Tibial artery (tissue), 4 donors: ENCODE data around the gene GALNT17.

ENCODE experiments used
- DNase-seq, 2 donors: peaks; one replicate each; pipeline ENCODE4 v3.0.0-alpha.2; 2019
- H3K27ac ChIP-seq, 2 donors: fragments of 200-600 bp; sonication (generic) in 1 of 2; 1 replicate in 1 of 2; 2 replicates in 1 of 2; pipeline ENCODE4 v1.5.1; 2018 to 2019; ENCODE audit warnings: mild to moderate bottlenecking in 1 of 2
- H3K27me3 ChIP-seq, 2 donors: fragments of 200-600 bp; sonication (generic) in 1 of 2; one replicate each; pipeline versions ENCODE4 v1.5.1 to v1.6.0; 2016 to 2019
- H3K36me3 ChIP-seq, 3 donors: fragments of 200-600 bp; sonication (generic) in 2 of 3; one replicate each; pipeline ENCODE4 v1.5.1; 2016 to 2019; ENCODE audit warnings: mild to moderate bottlenecking in 2 of 3
- H3K4me1 ChIP-seq, 4 donors: fragments of 200-600 bp; sonication (generic) in 2 of 4; 1 replicate in 3 of 4; 2 replicates in 1 of 4; pipeline ENCODE4 v1.5.1; 2016 to 2019
- H3K4me3 ChIP-seq, 2 donors: fragments of 200-600 bp; sonication (generic) in 1 of 2; 1 replicate in 1 of 2; 2 replicates in 1 of 2; pipeline ENCODE4 v1.5.1; 2018 to 2019; ENCODE audit warnings: mild to moderate bottlenecking in 2 of 2
- H3K9me3 ChIP-seq, 3 donors: fragments of 200-600 bp; sonication (generic) in 1 of 3; one replicate each; pipeline ENCODE4 v1.5.1; 2016 to 2019
- intact Hi-C: fragments of 100-400 bp; cut with DNase I; formaldehyde crosslinking; loops from one replicate; pipeline ENCODE4 v1.15.0; 2023; ENCODE audit warnings: low total_unique reads
- TF ChIP-seq, protein P1 (sequence below), 2 experiments: fragments of 200-600 bp in 1 of 2; fragments of 450-650 bp in 1 of 2; IDR thresholded peaks; one replicate each; pipeline ENCODE4 v1.5.1; 2017 to 2019; ENCODE audit warnings: antibody characterized with exemption in 2 of 2, mild to moderate bottlenecking in 1 of 2, moderate library complexity in 1 of 2

GALNT17 gene

DNA sequence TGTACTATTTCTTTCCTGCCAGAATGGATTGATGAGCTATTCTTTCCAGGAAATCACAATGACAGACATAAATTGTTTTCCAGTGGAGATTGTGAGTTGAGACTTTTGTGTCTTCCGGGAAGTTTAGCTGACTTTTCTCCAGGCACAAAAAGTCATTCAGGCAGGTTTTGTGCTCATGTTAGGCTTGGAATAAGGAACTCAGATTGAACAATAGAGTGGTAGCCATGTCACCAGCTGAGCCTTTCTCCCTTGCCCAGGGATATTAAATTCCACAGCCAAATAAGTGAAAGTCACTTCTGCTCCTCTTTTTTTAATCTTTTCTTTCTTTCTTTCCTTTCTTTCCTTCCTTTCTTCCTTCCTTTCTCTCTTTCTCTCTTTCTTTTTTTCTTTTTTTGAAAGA lies 559.6 kb downstream of the GALNT17 start:
- H3K27ac ChIP-seq = no peak overlapping the region
- H3K4me3 ChIP-seq = no peak overlapping the region
- H3K36me3 ChIP-seq = no peaks in the 10 kb centered on the region
- DNase-seq = no peak
- H3K27me3 ChIP-seq = no peaks in the 10 kb centered on the region
- H3K4me1 ChIP-seq = peaks cover 0 to 10% (median 3%) of the 10 kb centered on the region in 4 donors
- no peaks in the 10 kb centered on the region for H3K9me3 ChIP-seq
- TF ChIP-seq, protein P1, sequence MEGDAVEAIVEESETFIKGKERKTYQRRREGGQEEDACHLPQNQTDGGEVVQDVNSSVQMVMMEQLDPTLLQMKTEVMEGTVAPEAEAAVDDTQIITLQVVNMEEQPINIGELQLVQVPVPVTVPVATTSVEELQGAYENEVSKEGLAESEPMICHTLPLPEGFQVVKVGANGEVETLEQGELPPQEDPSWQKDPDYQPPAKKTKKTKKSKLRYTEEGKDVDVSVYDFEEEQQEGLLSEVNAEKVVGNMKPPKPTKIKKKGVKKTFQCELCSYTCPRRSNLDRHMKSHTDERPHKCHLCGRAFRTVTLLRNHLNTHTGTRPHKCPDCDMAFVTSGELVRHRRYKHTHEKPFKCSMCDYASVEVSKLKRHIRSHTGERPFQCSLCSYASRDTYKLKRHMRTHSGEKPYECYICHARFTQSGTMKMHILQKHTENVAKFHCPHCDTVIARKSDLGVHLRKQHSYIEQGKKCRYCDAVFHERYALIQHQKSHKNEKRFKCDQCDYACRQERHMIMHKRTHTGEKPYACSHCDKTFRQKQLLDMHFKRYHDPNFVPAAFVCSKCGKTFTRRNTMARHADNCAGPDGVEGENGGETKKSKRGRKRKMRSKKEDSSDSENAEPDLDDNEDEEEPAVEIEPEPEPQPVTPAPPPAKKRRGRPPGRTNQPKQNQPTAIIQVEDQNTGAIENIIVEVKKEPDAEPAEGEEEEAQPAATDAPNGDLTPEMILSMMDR (IDR thresholded peaks at IDR 0.05) = no peak
- intact Hi-C loops = no loop called here

- Histone ChIP-seq H3K36me3 (no peaks in the 10 kb centered on the region), H3K9me3 (no peaks in the 10 kb centered on the region), H3K27me3 (no peaks in the 10 kb centered on the region), H3K4me1 (peaks cover 0 to 10% (median 3%) of the 10 kb centered on the region in 4 donors), H3K4me3 (no peak overlapping the region), H3K27ac (peak overlapping the region in 1 of 2 donors; percentile 29)
- intact Hi-C loops = no loop called here
- DNase-seq = no peak
- TF ChIP-seq, protein P1 (IDR thresholded peaks at IDR 0.05) = no peak
Measured at GRCh38 chr7:71694665-71695064, 562.7 kb downstream of the GALNT17 start.

GRCh38 chr7:71695186-71695585 lies 563.2 kb downstream of the GALNT17 start:
- H3K9me3 ChIP-seq = no peaks in the 10 kb centered on the region
- TF ChIP-seq, protein P1 (IDR thresholded peaks at IDR 0.05) = no peak
- H3K36me3 ChIP-seq = no peaks in the 10 kb centered on the region
- no peak for DNase-seq
- no peaks in the 10 kb centered on the region for H3K27me3 ChIP-seq
- peak overlapping the region in 1 of 2 donors; percentile 29 for H3K27ac ChIP-seq
- H3K4me3 ChIP-seq = no peak overlapping the region
- H3K4me1 ChIP-seq = peaks cover 0 to 10% (median 3%) of the 10 kb centered on the region in 4 donors
- intact Hi-C loops = no loop called here

GRCh38 chr7:71696511-71696910 lies 564.6 kb downstream of the GALNT17 start:
- H3K27ac ChIP-seq = no peak overlapping the region
- H3K4me3 ChIP-seq = no peak overlapping the region
- no peaks in the 10 kb centered on the region for H3K27me3 ChIP-seq
- no peak for DNase-seq
- peaks cover 0 to 10% (median 3%) of the 10 kb centered on the region in 4 donors for H3K4me1 ChIP-seq
- intact Hi-C loops = no loop called here
- no peaks in the 10 kb centered on the region for H3K9me3 ChIP-seq
- TF ChIP-seq, protein P1 (IDR thresholded peaks at IDR 0.05) = no peak
- no peaks in the 10 kb centered on the region for H3K36me3 ChIP-seq

DNA sequence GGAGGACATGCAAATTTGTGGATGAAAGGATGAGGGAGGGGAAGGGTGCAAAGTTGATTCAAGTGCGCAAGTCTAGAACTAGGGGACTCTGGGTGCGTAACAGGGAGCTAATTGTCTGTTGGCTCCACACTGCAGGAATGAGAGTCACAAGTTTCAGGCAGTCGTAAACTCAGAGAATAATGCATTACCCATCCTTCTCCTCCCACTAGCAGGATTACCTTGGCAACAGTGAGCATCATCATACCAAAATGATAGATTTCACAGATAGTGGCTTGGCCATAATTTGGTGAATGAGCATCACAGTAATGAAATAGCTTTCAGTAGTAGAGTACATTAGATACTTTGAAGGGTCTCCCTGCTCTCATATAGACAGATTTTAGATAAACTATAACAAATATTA lies 565.5 kb downstream of the GALNT17 start:
- H3K4me3 ChIP-seq = no peak overlapping the region
- intact Hi-C loops = no loop called here
- no peaks in the 10 kb centered on the region for H3K36me3 ChIP-seq
- H3K4me1 ChIP-seq = peaks cover 0 to 10% (median 3%) of the 10 kb centered on the region in 4 donors
- H3K27me3 ChIP-seq = no peaks in the 10 kb centered on the region
- no peak overlapping the region for H3K27ac ChIP-seq
- no peak for DNase-seq
- TF ChIP-seq, protein P1 (IDR thresholded peaks at IDR 0.05) = no peak
- no peaks in the 10 kb centered on the region for H3K9me3 ChIP-seq

- H3K27me3 ChIP-seq = no peaks in the 10 kb centered on the region
- no peaks in the 10 kb centered on the region for H3K4me1 ChIP-seq
- no peaks in the 10 kb centered on the region for H3K9me3 ChIP-seq
- H3K27ac ChIP-seq = no peak overlapping the region
- no peak overlapping the region for H3K4me3 ChIP-seq
- DNase-seq = no peak
- no peaks in the 10 kb centered on the region for H3K36me3 ChIP-seq
- TF ChIP-seq, protein P1 (IDR thresholded peaks at IDR 0.05) = no peak
- intact Hi-C loops = no loop called here
Measured at GRCh38 chr7:71705217-71705616, 573.3 kb downstream of the GALNT17 start.
